CD4-positive, alpha-beta memory T cell (primary cell): ENCODE data around the gene ITGB1BP1. TPM values are rescaled to one million over a fixed set of nuclear protein-coding genes. Genes with fewer than 3 reads are reported as not detected.

Experiments used
- CTCF ChIA-PET: fragments of 350-600 bp; sonication (Branson Sonifier 250); formaldehyde crosslinking; loops from one replicate; lab custom pipeline; 2021; ENCODE audit warnings: inconsistent platforms; ENCODE audit not compliant: partially characterized antibody; lab: Charles Lee
- POLR2A ChIA-PET: fragments of 350-600 bp; sonication (Branson Sonifier 250); formaldehyde crosslinking; loops from one replicate; lab custom pipeline; 2021; ENCODE audit not compliant: partially characterized antibody; lab: Charles Lee
- DNase-seq, 5 donors: peaks; one replicate each; pipeline versions ENCODE4 v3.0.0 to v3.0.0-alpha.2; 2020 to 2022; ENCODE audit warnings: mixed read lengths in 1 of 5
- H3K27ac ChIP-seq: one replicate; pipeline ENCODE4 v1.7.0; 2013; ENCODE audit warnings: low read depth, low read length
- H3K27me3 ChIP-seq: 2 replicates; pipeline ENCODE4 v1.7.0; 2013; ENCODE audit warnings: mild to moderate bottlenecking, low read length, moderate library complexity; ENCODE audit not compliant: insufficient read depth
- H3K36me3 ChIP-seq: 2 replicates; pipeline ENCODE4 v1.7.0; 2013; ENCODE audit warnings: mild to moderate bottlenecking, low read length, moderate library complexity; ENCODE audit not compliant: insufficient read depth
- H3K4me1 ChIP-seq: 2 replicates; pipeline ENCODE4 v1.7.0; 2013; ENCODE audit warnings: mild to moderate bottlenecking, low read length, moderate library complexity; ENCODE audit not compliant: insufficient read depth
- H3K4me3 ChIP-seq, 2 donors: one replicate each; pipeline ENCODE4 v1.7.0; 2013; ENCODE audit warnings: low read length in 2 of 2, mild to moderate bottlenecking in 1 of 2
- H3K9me3 ChIP-seq, 2 donors: one replicate each; pipeline ENCODE4 v1.7.0; 2013; ENCODE audit warnings: low read length in 2 of 2, control low read depth in 1 of 2; ENCODE audit not compliant: control insufficient read depth in 1 of 2
- H3K27ac Mint-ChIP-seq, 7 donors: one replicate each; pipeline ENCODE4 v1.8.0; 2020 to 2021; ENCODE audit warnings: mixed read lengths in 7 of 7, mild to moderate bottlenecking in 6 of 7, inconsistent platforms in 3 of 7, moderate library complexity in 3 of 7
- H3K27me3 Mint-ChIP-seq, 2 donors: one replicate each; pipeline ENCODE4 v1.8.0; 2020 to 2021; ENCODE audit warnings: mixed read lengths in 2 of 2
- H3K36me3 Mint-ChIP-seq, 2 donors: one replicate each; pipeline ENCODE4 v1.8.0; 2020 to 2021; ENCODE audit warnings: mixed read lengths in 2 of 2, inconsistent platforms in 1 of 2, mild to moderate bottlenecking in 1 of 2
- H3K4me1 Mint-ChIP-seq, 4 donors: one replicate each; pipeline ENCODE4 v1.8.0; 2020 to 2021; ENCODE audit warnings: mixed read lengths in 4 of 4, mild to moderate bottlenecking in 1 of 4
- H3K4me3 Mint-ChIP-seq, 8 donors: one replicate each; pipeline ENCODE4 v1.8.0; 2020 to 2021; ENCODE audit warnings: mixed read lengths in 8 of 8, mild to moderate bottlenecking in 7 of 8, moderate library complexity in 6 of 8, inconsistent platforms in 3 of 8
- H3K9me3 Mint-ChIP-seq, 8 donors: one replicate each; pipeline ENCODE4 v1.8.0; 2020 to 2021; ENCODE audit warnings: mixed read lengths in 8 of 8, mild to moderate bottlenecking in 5 of 8, inconsistent platforms in 3 of 8, moderate library complexity in 1 of 8
- intact Hi-C: fragments of 100-400 bp; cut with micrococcal nuclease; formaldehyde crosslinking; loops from one replicate; pipeline ENCODE4 v1.15.1; 2023
- polyA plus RNA-seq, 2 donors: library from polyadenylated mRNA; unstranded; fragments of 300-500 nt; fragmentation: Illumina TruSeq; gene quantifications; one replicate each; pipeline ENCODE4 v1.2.3, GENCODE V29; 2021
- total RNA-seq, 2 experiments: library from RNA; stranded (reverse); gene quantifications; one replicate each; pipeline ENCODE4 v1.2.3, GENCODE V29; 2021

ITGB1BP1 gene
- total and polyA plus RNA-seq, 4 experiments from 2014 or later: 55.1 to 161 (median 90.0) TPM

GRCh38 chr2:9365498-9366019, 57.8 kb downstream of the ITGB1BP1 start:
- ChIA-PET POLR2A (no interaction called here), CTCF (no interaction called here)
- H3K4me1 Mint-ChIP-seq: no peaks in the 10 kb centered on the region
- H3K27ac ChIP-seq: no peak overlapping the region
- no peak overlapping the region for H3K4me3 Mint-ChIP-seq
- peaks cover 0 to 2% (median 0%) of the 10 kb centered on the region in 8 donors for H3K9me3 Mint-ChIP-seq
- H3K36me3 ChIP-seq: no peaks in the 10 kb centered on the region
- H3K4me3 ChIP-seq: no peak overlapping the region
- intact Hi-C loops: no loop called here
- no peaks in the 10 kb centered on the region for H3K4me1 ChIP-seq
- no peak for DNase-seq
- no peaks in the 10 kb centered on the region for H3K9me3 ChIP-seq
- H3K36me3 Mint-ChIP-seq: no peaks in the 10 kb centered on the region
- no peak overlapping the region for H3K27ac Mint-ChIP-seq
- peaks cover 10 to 16% of the 10 kb centered on the region in 2 donors for H3K27me3 Mint-ChIP-seq
- no peaks in the 10 kb centered on the region for H3K27me3 ChIP-seq

GRCh38 chr2:9364791-9365497, 58.4 kb downstream of the ITGB1BP1 start:
- Mint-ChIP-seq H3K9me3 (peaks cover 0 to 2% (median 0%) of the 10 kb centered on the region in 8 donors), H3K36me3 (no peaks in the 10 kb centered on the region), H3K27me3 (peaks cover 10 to 13% of the 10 kb centered on the region in 2 donors), H3K4me1 (no peaks in the 10 kb centered on the region), H3K27ac (no peak overlapping the region), H3K4me3 (no peak overlapping the region)
- Histone ChIP-seq H3K27ac (no peak overlapping the region), H3K36me3 (no peaks in the 10 kb centered on the region), H3K27me3 (no peaks in the 10 kb centered on the region), H3K4me1 (no peaks in the 10 kb centered on the region), H3K9me3 (no peaks in the 10 kb centered on the region), H3K4me3 (no peak overlapping the region)
- ChIA-PET POLR2A (no interaction called here), CTCF (interaction anchor here (1.1 kb wide), 1 partner anchor 449 kb away, joined by 3 read pairs; no protein-coding TSS in a partner anchor)
- DNase-seq: no peak
- intact Hi-C loops: no loop called here

- H3K27ac Mint-ChIP-seq: no peak overlapping the region
Measured at GRCh38 chr2:9364373-9364772, 59.0 kb downstream of the ITGB1BP1 start.

DNA sequence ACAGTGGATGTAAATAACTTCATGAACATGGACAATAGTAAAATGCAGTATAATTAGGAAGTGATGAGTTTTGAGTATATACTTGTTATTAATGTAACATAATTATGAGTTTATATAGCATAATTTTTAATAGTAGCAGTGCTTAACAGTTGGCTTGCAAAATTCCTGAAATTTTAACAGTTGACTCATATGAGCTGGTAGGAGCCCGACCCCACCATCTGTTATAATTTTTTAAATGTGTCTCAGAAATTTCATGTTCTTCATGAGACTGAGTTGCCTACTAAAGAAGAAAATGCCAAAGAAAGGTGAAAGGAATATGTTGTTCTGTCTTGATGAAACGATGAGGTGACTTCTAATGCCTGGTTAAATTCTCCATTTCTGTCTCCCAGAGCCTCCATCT, 62.6 kb downstream of the ITGB1BP1 start:
- H3K4me1 Mint-ChIP-seq: peaks cover 3 to 7% (median 4%) of the 10 kb centered on the region in 4 donors
- no peaks in the 10 kb centered on the region for H3K36me3 Mint-ChIP-seq
- Histone ChIP-seq H3K9me3 (no peaks in the 10 kb centered on the region), H3K27ac (no peak overlapping the region), H3K36me3 (no peaks in the 10 kb centered on the region), H3K4me3 (no peak overlapping the region), H3K27me3 (no peaks in the 10 kb centered on the region), H3K4me1 (no peaks in the 10 kb centered on the region)
- intact Hi-C loops: no loop called here
- H3K27me3 Mint-ChIP-seq: peaks cover 22 to 29% of the 10 kb centered on the region in 2 donors
- H3K4me3 Mint-ChIP-seq: no peak overlapping the region
- ChIA-PET CTCF (no interaction called here), POLR2A (no interaction called here)
- H3K9me3 Mint-ChIP-seq: peaks cover 0 to 2% (median 0%) of the 10 kb centered on the region in 8 donors
- no peak overlapping the region for H3K27ac Mint-ChIP-seq
- no peak for DNase-seq

More at GRCh38 chr2:9364373-9364772, 59.0 kb downstream of the ITGB1BP1 start:
- Mint-ChIP-seq H3K36me3 (no peaks in the 10 kb centered on the region), H3K4me3 (no peak overlapping the region), H3K9me3 (peaks cover 0 to 2% (median 0%) of the 10 kb centered on the region in 8 donors), H3K27me3 (peaks cover 10 to 14% of the 10 kb centered on the region in 2 donors), H3K4me1 (no peaks in the 10 kb centered on the region)
- Histone ChIP-seq H3K4me1 (no peaks in the 10 kb centered on the region), H3K36me3 (no peaks in the 10 kb centered on the region), H3K27ac (no peak overlapping the region), H3K4me3 (no peak overlapping the region), H3K9me3 (no peaks in the 10 kb centered on the region), H3K27me3 (no peaks in the 10 kb centered on the region)
- no peak for DNase-seq
- ChIA-PET CTCF (interaction anchor here (1.1 kb wide), 1 partner anchor 450 kb away, joined by 3 read pairs; no protein-coding TSS in a partner anchor), POLR2A (no interaction called here)
- intact Hi-C loops: no loop called here

- CTCF ChIA-PET: no interaction called here
- H3K36me3 ChIP-seq: no peaks in the 10 kb centered on the region
Measured at GRCh38 chr2:9360110-9360509, 63.2 kb downstream of the ITGB1BP1 start.

DNA sequence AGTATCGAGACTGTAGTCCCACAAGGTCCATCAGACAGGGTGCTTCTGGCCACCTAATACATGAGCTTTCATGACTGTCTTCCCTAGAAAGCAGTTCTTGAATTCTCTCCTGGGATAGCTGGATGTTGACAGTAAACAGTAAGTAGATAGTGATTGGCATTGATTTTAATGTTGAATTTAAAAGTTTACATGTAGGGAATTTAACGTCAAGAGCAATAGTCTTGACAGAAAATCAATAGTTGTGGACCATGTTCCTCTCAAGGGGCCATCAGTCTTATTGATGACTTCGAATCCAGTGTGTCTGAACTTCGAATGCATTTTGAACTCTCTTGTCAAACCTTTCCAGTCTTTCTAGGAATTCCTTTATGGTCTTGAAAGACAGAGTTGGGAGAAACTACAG, 63.9 kb downstream of the ITGB1BP1 start:
- Mint-ChIP-seq H3K36me3 (no peaks in the 10 kb centered on the region), H3K27ac (no peak overlapping the region), H3K4me3 (no peak overlapping the region), H3K9me3 (peaks cover 0 to 2% (median 0%) of the 10 kb centered on the region in 8 donors), H3K4me1 (peaks cover 3 to 7% (median 5%) of the 10 kb centered on the region in 4 donors), H3K27me3 (peaks cover 21 to 26% of the 10 kb centered on the region in 2 donors)
- no peaks in the 10 kb centered on the region for H3K27me3 ChIP-seq
- H3K27ac ChIP-seq: no peak overlapping the region
- intact Hi-C loops: no loop called here
- CTCF ChIA-PET: no interaction called here
- no peaks in the 10 kb centered on the region for H3K4me1 ChIP-seq
- H3K4me3 ChIP-seq: no peak overlapping the region
- POLR2A ChIA-PET: no interaction called here
- H3K9me3 ChIP-seq: no peaks in the 10 kb centered on the region
- no peak for DNase-seq
- H3K36me3 ChIP-seq: no peaks in the 10 kb centered on the region

More at GRCh38 chr2:9360110-9360509, 63.2 kb downstream of the ITGB1BP1 start:
- peaks cover 22 to 26% of the 10 kb centered on the region in 2 donors for H3K27me3 Mint-ChIP-seq
- intact Hi-C loops: no loop called here
- H3K9me3 Mint-ChIP-seq: peaks cover 0 to 2% (median 0%) of the 10 kb centered on the region in 8 donors
- no peak for DNase-seq
- Histone ChIP-seq H3K4me3 (no peak overlapping the region), H3K27me3 (no peaks in the 10 kb centered on the region), H3K4me1 (no peaks in the 10 kb centered on the region), H3K9me3 (no peaks in the 10 kb centered on the region), H3K27ac (no peak overlapping the region)
- peaks cover 3 to 7% (median 5%) of the 10 kb centered on the region in 4 donors for H3K4me1 Mint-ChIP-seq
- no peak overlapping the region for H3K4me3 Mint-ChIP-seq
- no peaks in the 10 kb centered on the region for H3K36me3 Mint-ChIP-seq
- POLR2A ChIA-PET: no interaction called here
- H3K27ac Mint-ChIP-seq: no peak overlapping the region

DNA sequence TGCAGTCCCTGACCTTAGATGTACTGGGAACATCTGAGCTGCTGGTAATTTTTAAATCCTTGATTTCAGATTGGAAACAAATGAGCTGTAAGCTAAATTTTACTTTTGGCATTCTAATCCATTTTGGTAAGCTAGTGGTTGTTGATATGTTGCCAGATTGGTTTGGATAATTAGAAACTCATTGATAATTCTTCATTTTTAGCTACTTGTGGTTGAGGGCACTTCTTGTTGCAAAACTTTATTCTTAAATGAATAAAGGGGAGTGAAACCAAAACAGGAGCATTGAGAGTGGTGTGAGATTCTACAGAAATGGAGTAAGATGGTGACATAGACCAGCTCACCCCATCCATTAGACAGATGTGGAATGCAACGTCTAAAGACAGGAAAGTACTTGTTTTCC, 64.5 kb downstream of the ITGB1BP1 start:
- CTCF ChIA-PET: no interaction called here
- Histone ChIP-seq H3K27me3 (no peaks in the 10 kb centered on the region), H3K9me3 (no peaks in the 10 kb centered on the region), H3K4me3 (no peak overlapping the region), H3K27ac (no peak overlapping the region), H3K4me1 (no peaks in the 10 kb centered on the region), H3K36me3 (no peaks in the 10 kb centered on the region)
- peaks cover 3 to 7% (median 5%) of the 10 kb centered on the region in 4 donors for H3K4me1 Mint-ChIP-seq
- H3K27ac Mint-ChIP-seq: no peak overlapping the region
- no peaks in the 10 kb centered on the region for H3K36me3 Mint-ChIP-seq
- peaks cover 0 to 2% (median 0%) of the 10 kb centered on the region in 8 donors for H3K9me3 Mint-ChIP-seq
- H3K4me3 Mint-ChIP-seq: no peak overlapping the region
- no peak for DNase-seq
- peaks cover 20 to 27% of the 10 kb centered on the region in 2 donors for H3K27me3 Mint-ChIP-seq
- POLR2A ChIA-PET: no interaction called here
- intact Hi-C loops: no loop called here
